Dedifferentiated amniotic fluid mesenchymal stem cell (primary cell): ENCODE data around the gene FCHSD2.

Experiments used
- DNase-seq: peaks from one replicate; pipeline ENCODE4 v3.0.0-alpha.2; 2016; ENCODE audit errors: extremely low spot score

FCHSD2 gene

DNA sequence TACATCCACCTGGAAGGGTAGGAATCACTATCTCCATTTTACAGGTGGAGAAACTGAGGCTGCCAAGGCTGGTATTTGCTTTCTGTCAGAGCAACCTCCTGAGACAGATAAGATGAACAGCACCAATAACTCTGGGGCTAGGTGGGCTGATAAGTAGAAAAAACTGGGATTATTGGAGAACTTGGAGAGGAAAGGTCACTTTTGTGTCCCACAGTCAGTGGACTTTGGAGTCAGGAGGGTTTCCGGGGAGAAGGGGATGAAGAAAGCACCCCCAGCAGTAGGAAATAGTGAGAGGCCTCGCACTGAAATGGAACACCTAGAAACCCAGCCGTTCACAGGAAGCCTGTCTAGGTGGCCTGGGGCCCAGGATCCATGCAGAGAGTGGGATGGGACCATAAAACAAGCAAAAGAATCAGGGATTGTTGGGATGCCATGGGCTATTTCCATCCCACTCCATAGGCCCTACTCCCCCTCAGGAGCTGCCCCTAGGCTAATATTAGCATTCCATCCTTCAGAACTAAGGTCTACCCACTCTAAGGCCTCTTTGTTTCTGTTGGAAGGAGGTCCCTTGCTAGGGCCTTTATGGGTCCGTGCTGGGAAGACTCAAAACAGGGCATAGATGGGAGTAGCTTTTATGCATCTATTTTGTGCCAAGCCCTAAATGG lies 31.0 kb upstream of the FCHSD2 start:
- no peak for DNase-seq

DNA sequence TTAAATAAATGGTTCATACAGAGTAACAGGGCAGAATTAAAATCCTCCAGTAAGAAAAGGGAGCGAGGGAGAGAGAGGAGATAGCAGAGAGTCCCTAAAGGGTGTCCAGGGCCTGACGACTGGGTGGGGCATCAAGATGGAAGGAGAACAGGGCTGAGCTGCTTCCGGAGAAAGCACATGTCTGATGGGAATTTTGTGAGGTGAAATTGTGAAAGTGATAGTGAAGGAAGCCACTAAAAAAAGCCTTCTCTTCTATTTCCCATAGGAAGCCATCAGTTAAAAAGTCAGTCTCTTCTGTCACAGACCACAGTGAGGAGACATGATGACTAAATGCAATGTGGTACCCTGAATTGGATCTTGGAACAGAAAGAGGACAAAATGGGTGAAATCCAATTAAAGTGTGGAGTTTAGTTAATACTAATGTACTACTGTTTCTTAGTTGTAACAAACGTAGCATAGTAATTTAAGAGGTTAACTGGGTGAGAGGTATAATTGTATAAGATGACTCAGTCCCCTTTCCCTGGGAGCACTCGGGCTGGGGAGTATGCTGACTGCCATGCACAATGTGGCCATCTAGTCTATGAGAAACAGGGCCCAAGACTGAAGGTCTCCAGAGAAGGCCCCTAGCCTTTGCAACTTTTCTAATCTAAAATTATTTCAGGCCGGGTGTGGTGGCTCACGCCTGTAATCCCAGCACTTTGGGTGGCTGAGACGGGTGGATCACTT lies 29.5 kb upstream of the FCHSD2 start:
- DNase-seq: no peak

DNA sequence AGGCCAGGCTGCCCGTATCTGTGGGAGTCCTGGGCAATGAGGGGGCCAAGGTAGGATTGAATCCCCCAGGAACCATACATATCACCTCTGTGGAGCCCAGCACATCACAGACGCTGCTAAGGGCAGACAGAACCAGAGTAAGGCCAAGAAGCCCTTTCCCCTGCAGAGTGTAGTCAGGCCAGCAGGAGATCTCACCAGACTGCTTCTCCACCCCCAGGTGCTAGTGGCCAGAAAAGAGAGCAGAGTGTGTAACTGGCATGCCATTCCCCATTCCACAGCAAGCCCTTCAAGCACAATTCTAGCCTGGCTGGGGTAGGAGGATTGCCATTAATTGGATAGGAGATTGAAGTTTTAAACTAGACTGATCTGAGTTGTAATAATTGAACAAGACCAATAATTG lies 28.0 kb upstream of the FCHSD2 start:
- no peak for DNase-seq

DNA sequence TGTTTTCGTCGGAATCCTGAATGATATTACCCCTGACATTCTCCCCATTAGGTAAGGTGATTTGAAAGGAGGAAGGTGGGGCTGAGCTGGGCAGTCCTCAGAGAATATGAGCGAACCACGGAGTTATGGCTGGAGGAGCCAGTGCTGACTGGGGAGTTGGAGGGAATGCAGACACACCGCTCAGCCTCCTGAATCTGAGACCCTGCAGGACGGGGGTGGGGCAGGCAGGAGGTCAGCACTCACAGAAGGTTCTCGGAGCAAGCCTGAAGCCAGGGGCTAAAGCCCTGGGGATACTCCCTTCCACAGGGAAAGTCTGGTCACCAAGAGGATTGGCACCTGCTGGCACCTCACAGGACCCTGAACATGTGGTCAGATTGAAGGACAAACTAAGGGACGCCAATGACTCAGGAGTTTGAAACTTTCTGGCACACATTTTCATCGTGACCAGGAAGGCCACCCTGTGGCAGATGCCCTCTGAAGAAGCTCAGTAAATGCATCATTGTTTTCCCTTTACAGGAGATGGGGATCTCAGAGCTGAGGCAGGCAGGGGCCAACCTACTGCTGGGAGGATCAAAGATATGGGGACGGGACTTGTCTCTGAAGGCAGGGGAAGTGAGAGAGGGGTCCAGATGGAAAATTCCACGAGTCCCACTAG lies 26.9 kb upstream of the FCHSD2 start:
- DNase-seq: no peak

DNA sequence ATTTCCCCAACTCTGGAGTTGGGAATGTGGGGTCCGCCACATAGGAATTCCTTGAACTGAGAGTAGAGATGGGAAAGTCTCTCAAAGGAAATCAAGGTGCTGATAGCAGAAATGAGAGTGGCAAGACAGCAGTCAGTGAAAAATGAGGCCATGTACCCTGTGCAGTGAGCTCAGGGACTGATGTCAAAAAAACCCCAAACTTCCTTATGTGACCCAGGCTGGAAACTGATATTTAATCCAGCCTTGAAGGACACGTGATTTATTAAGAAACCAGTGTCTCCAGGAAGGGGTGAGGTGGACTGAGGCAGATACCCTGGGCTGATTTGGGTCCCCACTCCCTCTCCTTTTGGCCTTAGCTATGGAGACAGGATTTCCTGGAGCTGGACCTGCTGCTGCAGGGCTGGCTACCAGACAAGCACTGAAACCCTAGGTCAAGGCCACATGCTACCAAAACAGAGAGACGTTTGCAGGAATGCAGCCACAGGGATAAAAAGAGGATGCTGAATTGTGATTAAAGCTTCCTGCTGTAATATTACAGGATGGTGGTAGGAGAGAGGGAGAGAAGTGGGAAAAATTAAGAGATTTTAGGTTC lies 25.3 kb upstream of the FCHSD2 start:
- no peak for DNase-seq

DNA sequence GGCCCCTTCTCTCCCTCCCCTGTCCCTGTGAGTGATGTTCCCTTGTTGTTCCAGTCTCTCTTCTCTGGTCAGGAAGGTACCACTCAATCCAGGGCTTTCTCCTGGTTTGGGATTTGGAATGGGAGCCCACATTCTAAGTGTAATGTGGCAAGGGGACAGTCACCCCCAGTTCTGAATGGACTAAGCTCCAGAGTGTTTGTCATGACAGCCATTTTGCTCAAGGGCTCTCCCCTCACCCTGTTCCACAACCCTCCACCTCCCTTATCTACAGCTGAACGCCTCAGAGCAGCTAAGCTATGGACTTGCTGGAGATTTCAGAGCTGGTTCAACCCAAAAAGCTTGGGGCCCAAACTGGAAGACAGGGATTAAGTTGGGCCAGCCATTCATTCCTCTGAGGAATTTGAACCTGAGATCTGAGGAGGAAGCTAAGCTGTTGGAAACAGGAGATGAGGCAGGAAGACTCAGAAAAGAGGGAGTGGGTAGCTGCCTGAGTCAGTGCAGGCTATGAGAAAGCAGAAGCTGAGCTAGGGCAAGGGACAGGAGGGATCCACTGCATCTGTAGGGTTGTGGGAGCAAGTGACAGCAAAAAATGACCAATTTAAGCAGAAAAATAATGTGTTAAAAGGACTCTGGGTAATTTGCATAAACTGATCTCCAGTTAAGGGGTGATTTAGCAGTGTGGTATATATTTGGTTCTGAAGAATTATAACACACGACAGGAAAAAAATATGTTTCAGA lies 22.9 kb upstream of the FCHSD2 start:
- no peak for DNase-seq

DNA sequence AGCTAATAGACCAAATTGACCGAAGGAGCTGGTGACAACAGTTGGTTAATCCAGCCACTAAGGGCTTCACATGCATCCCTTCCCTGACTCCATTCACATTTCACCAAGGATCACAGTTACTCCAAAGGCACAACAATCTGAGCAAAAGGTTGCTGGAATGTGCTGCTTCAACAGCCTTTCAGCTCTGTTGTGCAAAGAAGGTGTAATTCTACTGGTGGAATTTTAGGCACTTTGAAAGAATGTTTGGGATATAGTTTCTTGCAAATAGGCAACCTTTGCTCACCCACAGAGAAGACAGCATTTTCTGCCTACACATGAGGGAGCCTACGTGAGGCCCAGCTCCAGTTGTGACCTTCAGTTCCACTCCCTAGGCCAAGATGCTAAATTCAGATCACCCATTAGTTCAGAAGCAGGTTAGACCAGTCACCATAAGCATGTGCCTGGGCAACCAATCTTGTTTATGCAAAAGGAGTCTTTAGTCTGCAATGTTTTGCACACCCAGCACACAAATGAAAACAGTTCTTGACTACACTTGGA lies 21.6 kb upstream of the FCHSD2 start:
- no peak for DNase-seq

DNA sequence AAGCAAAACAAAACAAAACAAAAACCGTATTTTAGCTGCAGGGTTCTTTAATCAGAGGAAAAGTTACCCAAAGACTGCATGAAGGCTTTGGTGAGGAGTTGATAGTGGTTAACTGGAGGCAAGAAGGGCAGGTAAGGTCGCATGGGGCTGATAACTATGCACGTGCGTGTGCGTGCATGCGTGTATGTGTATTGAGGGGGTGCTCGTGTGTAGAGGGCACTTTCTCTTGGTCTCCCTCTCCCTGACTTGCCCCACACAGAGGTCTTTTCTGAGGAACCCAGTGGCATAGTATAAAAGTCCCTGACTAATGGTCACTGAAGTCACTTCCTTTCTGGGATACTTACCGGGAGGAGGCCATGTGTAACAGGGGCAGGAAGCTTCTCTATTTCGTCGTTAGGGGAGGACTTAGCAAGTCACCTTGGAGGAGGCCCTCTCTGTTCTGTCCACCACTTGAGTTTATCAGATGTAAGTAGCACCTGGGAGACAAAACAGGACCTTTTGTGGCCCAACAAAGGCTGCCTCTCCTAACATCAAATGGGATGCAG lies 20.1 kb upstream of the FCHSD2 start:
- no peak for DNase-seq

DNA sequence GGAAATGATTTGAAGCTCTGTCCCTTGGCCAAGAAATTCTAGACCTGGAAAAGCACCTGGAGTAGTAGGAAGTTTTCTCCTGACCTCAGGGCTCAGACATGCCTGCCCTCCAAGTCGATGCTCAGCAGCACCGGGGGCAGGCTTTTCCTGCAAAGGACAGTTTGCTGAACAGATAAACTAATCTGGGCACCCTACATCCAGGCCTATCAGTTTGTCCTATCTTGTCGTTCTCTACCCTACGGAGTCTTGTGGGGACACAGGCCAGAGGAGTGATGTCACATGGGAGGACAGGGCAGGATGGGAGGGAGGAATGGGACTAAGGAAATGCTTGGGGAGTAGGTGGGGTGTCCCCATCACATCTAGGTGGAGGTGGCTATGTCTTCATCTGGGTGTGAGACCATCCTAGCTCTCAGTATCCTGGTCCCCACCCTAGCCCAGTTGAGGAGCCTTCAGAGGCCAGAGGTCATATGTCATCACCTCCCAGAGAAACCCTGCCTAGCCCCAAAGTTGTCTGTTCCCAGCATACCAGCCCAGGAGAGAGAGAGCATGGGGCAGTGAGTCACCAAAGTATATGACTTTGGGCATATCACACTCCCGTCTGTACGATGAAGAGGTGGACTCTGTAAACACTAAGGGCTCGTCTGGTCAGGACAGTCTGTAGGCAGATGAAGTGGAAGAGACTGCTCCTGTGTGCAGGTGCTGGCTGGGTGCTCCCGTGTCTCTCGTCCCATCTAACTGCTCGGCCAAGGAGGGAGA lies 18.1 kb upstream of the FCHSD2 start:
- no peak for DNase-seq

DNA sequence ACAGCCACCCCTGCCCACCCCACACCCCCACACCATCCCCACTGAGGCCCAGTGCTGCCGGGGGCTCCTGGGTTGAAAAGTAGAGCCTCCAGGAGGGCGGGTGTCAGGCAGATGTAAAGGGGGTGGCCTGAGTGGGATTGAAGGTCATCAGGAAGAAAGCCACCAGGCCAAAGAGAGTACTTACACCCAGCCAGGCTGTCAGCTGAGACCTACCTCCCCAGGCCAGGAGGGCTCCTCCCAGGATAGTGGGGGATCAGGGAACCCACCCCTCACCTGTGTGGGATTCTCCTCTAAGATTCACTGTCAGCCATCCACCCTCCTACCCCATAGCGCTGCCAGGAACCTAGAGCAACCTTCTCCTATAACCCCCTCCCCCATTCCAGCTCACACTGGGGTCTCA lies 17.2 kb upstream of the FCHSD2 start:
- DNase-seq: no peak

DNA sequence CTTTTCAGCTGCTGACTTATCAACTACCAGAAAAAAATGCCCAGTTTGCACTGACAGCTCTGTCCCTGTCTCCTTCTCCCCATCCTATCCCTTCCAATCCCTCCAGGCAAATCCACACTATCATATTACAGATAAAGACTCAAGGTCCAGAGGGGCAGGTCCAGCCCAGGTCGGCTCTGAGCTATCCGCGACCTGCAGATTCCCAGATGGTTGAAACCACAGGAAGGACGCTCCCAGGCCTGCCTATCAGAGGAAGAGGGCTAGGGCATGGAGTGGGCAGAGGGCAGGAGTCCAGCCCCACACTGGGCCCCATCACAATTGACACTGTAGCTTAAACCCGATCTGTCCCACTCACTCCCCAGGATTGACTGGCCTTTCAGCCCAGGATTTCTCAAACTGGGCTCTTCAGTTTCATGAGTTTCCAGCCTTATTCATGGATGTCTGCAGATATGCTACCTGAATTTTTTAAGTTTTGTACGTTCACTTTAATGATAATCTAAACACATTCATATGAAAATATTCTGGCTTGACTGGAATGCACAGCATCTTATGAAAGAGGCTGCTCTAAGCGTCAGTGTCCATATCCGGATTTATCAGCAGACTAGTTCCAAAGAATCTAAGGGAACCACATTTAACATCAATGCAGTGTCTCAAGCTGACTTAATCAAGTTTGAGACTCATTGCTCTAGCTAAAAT lies 16.4 kb upstream of the FCHSD2 start:
- peak; percentile 56 for DNase-seq

DNA sequence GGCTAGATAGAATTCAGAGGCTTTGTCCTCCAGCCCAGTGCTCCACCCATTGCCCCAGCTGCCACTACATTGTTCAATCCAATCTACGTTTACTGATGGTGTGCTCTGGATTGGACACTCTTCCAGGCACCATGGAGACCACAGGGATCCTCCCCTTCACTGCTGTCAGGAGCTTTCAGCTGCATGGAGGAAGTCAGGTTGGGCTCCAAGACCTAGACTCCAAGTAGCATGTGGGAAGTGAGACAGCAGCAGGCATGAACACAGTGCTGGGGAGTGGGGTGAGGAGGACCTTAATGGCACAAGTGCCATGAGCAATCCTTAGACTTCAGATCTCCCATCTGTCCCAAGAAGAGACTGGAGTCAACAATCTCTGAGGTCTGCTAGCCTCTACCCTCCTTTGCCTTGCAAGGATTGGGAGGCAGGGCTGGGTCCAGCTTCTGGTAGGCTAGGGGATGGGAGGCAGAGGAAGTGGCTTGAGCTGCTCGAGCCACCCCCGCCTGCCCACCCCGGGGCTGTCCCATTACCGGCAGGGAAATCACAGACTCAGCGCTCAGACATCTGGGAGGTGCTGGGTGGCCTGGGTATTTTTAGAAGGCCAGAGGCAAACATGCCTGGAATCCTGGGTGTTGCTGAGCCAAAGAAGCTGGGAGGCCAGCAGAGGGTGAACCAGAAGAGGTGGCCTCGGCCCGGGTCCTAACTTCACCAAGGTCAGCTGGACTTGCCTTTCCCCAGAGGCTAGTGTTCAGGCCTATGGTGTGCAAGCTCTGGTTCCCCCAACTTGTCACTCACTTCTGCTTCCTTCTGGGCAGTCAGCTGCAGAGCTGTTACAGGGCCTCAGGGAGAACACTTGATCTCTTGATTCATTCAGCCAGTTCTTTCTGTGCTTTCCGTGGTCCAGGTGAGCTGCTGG lies 15.2 kb upstream of the FCHSD2 start:
- DNase-seq: peak; percentile 88

DNA sequence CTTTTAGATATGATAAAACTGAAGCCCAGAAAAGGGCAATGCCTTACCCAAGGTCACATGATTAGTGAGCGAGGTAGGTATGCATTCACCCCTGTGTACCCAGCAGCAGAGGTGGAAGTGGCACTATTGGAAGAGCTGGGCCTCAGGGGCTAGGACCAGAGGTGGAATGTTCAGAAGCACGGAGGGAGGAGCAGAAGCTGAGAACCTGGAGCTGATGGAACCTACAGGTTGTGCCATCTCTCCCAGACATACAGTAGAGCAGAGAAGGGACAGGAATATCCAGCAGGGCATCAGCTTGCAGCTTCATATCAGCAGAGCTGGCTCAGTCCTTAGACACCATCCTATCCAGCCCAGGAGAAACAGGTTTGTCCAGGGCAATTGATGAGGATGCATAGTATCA lies 14.6 kb upstream of the FCHSD2 start:
- no peak for DNase-seq

DNA sequence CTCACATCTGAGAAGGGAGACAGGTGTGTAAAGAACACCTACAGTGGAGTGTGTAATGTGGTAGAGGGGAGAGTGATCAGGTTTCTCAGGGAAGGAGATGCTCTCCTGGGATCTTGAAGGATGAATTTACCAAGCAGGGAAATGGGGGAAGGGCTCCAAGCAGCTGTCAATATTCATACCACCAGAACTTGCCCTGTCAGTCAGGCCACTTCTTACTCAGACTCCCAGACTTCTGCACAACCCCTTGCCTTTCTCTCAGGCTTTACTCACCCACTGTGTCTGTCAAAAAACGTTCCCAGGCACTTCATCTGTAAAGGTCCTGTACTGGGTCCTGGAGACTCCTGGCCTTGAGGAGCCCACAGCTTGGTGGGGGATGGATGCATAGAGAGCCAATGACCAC lies 14.0 kb upstream of the FCHSD2 start:
- DNase-seq: no peak

DNA sequence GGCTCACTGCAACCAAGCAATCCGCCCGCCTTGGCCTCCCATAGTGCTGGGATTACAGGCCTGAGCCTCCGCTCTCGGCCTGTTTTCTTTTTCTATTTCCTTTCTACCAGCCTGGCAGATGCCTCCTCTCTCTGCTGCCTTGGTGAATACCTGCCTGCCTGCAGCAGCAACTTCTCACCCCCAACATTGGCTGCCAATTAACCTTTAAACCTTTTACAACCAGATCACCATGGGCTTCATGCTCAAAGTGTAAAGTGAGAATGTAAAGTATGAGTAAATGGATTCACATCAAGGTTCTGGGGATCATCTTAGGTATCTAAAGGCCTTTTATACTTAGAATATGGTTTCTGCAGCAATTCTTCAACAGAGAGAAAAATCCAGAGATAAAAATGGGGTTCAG lies 13.0 kb upstream of the FCHSD2 start:
- no peak for DNase-seq

DNA sequence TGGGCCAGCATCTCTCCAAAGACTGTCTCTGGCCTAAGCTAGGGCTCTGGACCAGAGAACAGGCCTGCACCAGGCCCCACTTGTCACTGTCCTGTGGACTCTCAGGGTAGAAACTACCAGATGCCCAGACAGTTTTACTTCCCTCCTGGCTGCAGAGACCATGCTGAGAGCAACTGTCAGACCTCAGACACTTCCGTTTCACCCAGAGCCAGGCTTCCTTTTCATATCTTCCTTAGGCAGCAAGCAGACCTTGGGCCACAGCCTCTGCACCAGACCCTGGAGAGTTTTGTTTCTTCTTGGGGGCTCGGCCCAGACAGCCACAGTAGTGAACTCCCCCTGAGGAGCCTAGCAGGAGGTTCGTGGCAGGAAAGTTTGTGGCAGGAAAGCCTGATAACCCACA lies 12.1 kb upstream of the FCHSD2 start:
- no peak for DNase-seq

DNA sequence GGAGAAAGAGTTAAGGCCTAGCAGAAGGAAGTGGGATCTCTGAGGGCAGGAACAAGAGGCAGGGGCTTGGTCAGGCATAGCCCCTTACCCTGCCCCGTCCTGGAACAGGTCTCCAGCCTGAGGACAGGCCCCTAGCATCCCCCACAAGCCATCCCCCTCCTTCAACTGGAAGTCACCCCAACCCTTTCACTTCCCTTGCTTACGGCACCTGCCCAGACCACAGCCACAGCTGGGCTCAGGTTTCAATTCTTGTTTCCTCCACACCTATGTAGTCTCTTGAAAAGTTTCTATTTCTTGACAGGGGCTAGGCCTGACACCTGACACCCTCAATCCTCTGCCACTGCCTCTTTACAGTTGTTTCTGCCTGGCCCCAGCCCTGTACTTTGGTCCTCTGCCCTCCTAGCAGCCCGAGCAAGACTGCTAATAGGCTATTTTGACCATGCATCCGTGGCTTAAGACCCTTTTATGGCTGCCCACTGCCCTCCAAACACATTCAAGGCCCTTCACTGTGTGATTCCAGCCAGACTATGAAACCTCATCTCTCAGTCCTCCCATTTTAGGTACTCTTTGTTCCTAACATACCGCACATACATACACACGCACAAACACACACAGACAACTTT lies 10.9 kb upstream of the FCHSD2 start:
- DNase-seq: no peak

DNA sequence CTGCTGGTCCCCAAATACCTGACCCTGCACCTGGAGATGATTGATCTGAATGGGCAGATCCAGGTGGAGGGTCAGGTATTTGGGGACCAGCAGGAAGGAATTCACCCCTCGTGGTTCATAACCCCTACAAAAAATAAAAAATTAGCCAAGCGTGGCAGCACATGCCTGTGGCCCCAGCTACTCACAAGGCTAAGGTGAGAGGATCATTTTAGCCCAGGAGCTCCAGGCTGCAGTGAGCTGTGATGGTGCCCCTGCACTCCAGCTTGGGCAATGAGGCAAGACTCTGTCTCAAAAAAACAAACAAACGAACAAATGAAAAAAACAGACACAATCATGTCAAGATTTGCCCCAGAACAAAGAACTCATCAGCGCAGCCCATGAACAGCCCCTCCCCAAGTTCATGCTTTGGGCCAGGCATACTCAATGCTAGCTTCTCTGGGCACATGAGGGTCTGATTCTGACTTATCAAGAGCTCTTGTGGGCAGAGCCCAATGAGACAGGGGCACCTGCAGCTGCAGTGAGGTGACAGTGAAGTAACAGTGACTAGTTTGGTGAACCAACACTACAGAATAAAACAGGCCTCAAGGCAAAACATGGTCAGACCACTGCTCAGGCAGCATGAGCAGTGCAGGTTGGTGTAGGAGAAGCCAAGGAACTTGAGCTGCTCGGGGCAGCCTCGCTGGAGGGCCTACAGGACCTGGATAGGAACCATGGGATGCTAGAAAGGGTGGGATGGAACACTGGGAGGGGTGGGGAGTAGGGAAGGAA lies 10.2 kb upstream of the FCHSD2 start:
- DNase-seq: no peak
